Type B pancreatic cell (in vitro differentiated cells): ENCODE measurements around the gene ATP2B1. TPM values are rescaled to one million over a fixed set of nuclear protein-coding genes. Genes with fewer than 3 reads are reported as not detected.
A peak's percentile ranks its signal among the peaks of the same experiment; 100 is the strongest.
"Not testable (repeated sequence)": the region's sequence is repeated elsewhere in the genome, so short reads cannot be mapped to it uniquely, and the experiment has no call there.

ENCODE experiments used
- DNase-seq: peaks from one replicate; pipeline ENCODE4 v3.0.0; 2021; ENCODE audit warnings: mixed read lengths; ENCODE audit not compliant: unreplicated experiment; ENCODE audit errors: extremely low spot score
- H3K27ac Mint-ChIP-seq: 2 replicates; pipeline ENCODE4 v1.8.0; 2021; ENCODE audit warnings: mild to moderate bottlenecking, mixed read lengths
- H3K27me3 Mint-ChIP-seq: 2 replicates; pipeline ENCODE4 v1.8.0; 2021; ENCODE audit warnings: mixed read lengths
- H3K36me3 Mint-ChIP-seq: 2 replicates; pipeline ENCODE4 v1.8.0; 2021; ENCODE audit warnings: mixed read lengths
- H3K4me1 Mint-ChIP-seq: one replicate; pipeline ENCODE4 v1.8.0; 2021; ENCODE audit warnings: mixed read lengths; ENCODE audit not compliant: unreplicated experiment
- H3K4me3 Mint-ChIP-seq: 2 replicates; pipeline ENCODE4 v1.8.0; 2021; ENCODE audit warnings: mild to moderate bottlenecking, mixed read lengths
- H3K9me3 Mint-ChIP-seq: 2 replicates; pipeline ENCODE4 v1.8.0; 2021; ENCODE audit warnings: mixed read lengths
- long read RNA-seq: library from polyadenylated mRNA; unstranded; transcript quantifications from one replicate; pipeline ENCODE4 v2.0.0, GENCODE V29; 2020
- total RNA-seq: library from RNA; stranded (reverse); gene quantifications from 2 replicates; pipeline ENCODE4 v1.2.1, GENCODE V29; 2021; ENCODE audit warnings: low replicate concordance
- TF ChIP-seq, protein P1 (sequence below): fragments of 200-600 bp; sonication (generic); conservative IDR thresholded peaks from 2 replicates; pipeline ENCODE4 v1.5.0; 2021; ENCODE audit warnings: antibody characterized with exemption, mild to moderate bottlenecking

The ATP2B1 gene
- 77.1 and 95.2 TPM in 2 replicates for total RNA-seq
- long read RNA-seq, partial matches to known transcripts: 251 of 276 reads
- long read RNA-seq, other reads (novel, unspliced or antisense): 25 of 276 reads

DNA sequence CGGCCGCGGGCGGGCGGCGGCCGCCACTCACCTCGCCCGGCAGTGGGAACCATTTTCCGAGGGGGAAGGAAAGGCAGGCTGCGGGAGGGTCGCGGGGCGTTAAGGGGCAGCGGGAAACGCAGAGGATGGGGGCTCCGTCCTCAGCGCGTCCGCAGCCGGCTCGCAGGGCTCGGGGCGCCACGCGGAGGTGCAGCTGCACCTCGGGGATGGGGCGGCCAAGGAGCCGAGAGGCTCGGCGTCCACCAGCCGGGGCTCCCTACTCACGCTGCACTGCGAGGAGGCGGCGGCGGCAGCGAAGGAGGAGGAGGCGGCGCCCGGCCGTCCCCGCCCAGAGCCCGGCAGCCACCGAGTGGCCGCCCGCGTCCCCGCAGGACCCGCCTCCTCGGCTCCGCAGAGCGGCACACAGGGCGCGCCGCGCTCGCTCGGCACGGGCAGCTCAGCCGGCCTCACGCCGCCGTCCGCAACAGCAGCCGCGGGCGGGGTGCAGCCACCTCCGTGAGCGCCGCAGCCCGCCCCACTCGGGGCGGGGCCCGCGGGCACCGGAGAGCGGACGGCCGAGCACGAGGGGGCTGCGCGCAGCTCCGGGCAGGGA lies at the start of gene ATP2B1:
Gene ATP2B1 (minus strand): TSS at position 274 of the 592 bp plus-strand sequence. CDS start 52,952 bp downstream, outside the sequence.
- H3K4me1 Mint-ChIP-seq: peaks cover 30% of the 10 kb centered on the region
- peak within 1 kb of the TSS; percentile 98 for H3K27ac Mint-ChIP-seq
- DNase-seq: peak; percentile 90
- H3K4me3 Mint-ChIP-seq: peak within 1 kb of the TSS; percentile 98
- H3K27me3 Mint-ChIP-seq: peaks cover 5% of the 10 kb centered on the region
- H3K9me3 Mint-ChIP-seq: no peaks in the 10 kb centered on the region
- TF ChIP-seq, protein P1, sequence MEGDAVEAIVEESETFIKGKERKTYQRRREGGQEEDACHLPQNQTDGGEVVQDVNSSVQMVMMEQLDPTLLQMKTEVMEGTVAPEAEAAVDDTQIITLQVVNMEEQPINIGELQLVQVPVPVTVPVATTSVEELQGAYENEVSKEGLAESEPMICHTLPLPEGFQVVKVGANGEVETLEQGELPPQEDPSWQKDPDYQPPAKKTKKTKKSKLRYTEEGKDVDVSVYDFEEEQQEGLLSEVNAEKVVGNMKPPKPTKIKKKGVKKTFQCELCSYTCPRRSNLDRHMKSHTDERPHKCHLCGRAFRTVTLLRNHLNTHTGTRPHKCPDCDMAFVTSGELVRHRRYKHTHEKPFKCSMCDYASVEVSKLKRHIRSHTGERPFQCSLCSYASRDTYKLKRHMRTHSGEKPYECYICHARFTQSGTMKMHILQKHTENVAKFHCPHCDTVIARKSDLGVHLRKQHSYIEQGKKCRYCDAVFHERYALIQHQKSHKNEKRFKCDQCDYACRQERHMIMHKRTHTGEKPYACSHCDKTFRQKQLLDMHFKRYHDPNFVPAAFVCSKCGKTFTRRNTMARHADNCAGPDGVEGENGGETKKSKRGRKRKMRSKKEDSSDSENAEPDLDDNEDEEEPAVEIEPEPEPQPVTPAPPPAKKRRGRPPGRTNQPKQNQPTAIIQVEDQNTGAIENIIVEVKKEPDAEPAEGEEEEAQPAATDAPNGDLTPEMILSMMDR: peak; percentile 12
- H3K36me3 Mint-ChIP-seq: no peaks in the 10 kb centered on the region

- not testable (repeated sequence) for H3K27me3 Mint-ChIP-seq, H3K9me3 Mint-ChIP-seq, DNase-seq, H3K4me1 Mint-ChIP-seq, H3K4me3 Mint-ChIP-seq, H3K27ac Mint-ChIP-seq, H3K36me3 Mint-ChIP-seq
Observed at GRCh38 chr12:89757987-89758386, 49.3 kb upstream of the ATP2B1 start.

DNA sequence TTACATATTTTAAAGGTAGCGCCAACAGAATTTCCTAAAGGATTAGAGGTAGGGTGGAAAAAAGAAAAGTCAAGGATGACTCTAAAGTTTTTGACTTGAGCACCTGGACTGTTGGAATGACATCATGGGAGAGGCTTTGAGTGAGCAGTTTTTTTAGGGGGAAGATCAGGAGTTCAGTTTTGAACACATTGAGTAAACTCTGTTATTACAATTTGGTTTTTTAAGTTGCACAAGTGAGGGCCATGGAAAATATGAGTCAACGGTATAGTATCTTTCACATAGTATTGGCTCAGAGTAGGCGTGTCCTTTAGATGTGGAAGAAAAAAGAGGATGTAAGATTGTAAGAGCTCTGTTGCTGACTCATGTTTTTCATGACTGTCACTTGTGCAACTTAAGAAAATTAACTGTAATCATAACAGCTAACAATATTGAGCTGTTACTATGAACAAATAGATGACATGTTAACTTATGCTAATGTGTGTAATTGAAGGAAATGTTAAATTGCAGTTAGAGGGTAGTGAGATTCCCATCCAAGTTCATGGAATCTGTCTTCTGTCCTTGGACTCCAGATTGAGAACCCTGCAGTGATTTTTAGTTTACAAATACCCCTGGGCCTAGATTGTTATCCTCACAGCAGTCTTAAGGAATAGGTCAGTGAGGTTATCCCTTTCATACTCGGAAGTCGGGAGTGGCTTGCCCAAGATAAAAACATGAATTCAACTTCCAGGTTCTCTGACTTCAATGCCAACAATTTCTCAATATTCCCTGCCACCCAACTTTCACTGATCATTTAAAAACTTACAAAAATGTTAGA lies 48.2 kb upstream of the ATP2B1 start:
- DNase-seq: no peak
- H3K4me3 Mint-ChIP-seq: no peak overlapping the region
- H3K27me3 Mint-ChIP-seq: no peaks in the 10 kb centered on the region
- peaks cover 7% of the 10 kb centered on the region for H3K4me1 Mint-ChIP-seq
- no peaks in the 10 kb centered on the region for H3K9me3 Mint-ChIP-seq
- peak overlapping the region; percentile 81 for H3K27ac Mint-ChIP-seq
- H3K36me3 Mint-ChIP-seq: no peaks in the 10 kb centered on the region
- TF ChIP-seq, protein P1: no peak

DNA sequence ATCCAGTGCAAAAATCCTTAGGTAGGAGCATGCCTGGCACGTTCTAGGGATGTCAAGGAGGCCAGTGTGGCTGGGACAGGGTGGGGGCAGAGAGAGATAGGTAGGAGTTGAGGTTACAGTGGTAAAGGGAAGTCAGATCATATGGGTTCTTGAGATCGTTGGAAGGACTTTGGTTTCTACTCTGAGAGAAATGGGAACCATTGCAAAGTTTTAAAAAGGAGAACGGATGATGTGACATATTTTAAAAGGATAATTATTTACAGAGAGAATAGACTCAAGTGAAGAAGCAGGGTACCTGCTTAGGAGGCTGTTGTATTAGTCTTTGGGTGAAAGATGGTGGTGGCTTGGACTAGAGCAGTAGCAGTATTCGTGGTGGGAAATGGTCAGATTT lies 47.6 kb upstream of the ATP2B1 start:
- Mint-ChIP-seq H3K4me1 (peaks cover 7% of the 10 kb centered on the region), H3K27me3 (no peaks in the 10 kb centered on the region), H3K36me3 (no peaks in the 10 kb centered on the region), H3K9me3 (no peaks in the 10 kb centered on the region), H3K4me3 (no peak overlapping the region), H3K27ac (peak overlapping the region; percentile 81)
- DNase-seq: no peak
- TF ChIP-seq, protein P1: no peak

DNA sequence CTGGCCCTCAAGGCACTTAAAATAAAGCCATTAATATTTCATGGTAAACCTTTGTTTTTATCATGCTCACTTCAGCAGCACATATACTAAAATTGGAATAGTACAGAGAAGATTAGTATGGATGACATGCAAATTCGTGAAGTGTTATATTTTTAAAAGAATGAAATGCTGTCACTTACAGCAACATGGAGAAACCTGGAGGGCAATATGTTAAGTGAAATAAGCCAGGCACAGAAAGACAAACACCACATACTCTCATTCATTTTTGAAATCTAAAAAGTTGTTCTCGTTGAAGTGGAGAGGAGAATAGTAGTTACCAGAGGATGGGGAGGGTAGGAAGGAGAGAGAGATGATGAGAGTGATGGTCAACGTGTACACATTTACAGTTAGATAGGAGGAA lies 45.4 kb upstream of the ATP2B1 start:
- Mint-ChIP-seq H3K27me3 (no peaks in the 10 kb centered on the region), H3K4me1 (peaks cover 7% of the 10 kb centered on the region), H3K36me3 (no peaks in the 10 kb centered on the region), H3K9me3 (no peaks in the 10 kb centered on the region), H3K4me3 (no peak overlapping the region), H3K27ac (no peak overlapping the region)
- no peak for DNase-seq
- TF ChIP-seq, protein P1: no peak

DNA sequence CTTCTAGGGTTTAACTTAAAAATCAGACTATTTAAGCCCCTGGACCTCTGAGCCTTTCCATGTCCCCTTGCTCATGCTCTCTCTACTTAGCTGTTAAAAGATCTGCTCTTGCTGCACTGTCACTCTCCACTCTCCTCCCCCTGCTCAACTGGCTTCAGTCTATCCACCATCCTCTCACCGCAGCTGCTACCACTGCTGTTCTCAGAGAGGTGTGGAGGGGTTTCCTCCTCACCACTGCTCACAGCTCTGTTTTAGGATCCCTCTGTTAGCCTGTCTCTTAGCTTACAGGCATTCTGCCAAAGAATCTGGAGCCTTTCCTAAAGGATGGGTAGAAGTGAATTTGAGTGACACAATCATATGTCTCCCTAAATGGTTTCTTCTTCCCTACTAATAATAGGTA lies 43.7 kb upstream of the ATP2B1 start:
- TF ChIP-seq, protein P1: no peak
- no peaks in the 10 kb centered on the region for H3K36me3 Mint-ChIP-seq
- peaks cover 6% of the 10 kb centered on the region for H3K4me1 Mint-ChIP-seq
- DNase-seq: no peak
- H3K27ac Mint-ChIP-seq: no peak overlapping the region
- H3K4me3 Mint-ChIP-seq: no peak overlapping the region
- no peaks in the 10 kb centered on the region for H3K9me3 Mint-ChIP-seq
- H3K27me3 Mint-ChIP-seq: no peaks in the 10 kb centered on the region
